22Rv1 (cell line): ENCODE results near the gene CAPN3.

Experiments
- ZFX ChIP-seq: fragments of 450-650 bp; IDR thresholded peaks from 2 replicates; pipeline ENCODE4 v1.6.1; 2017; ENCODE audit warnings: antibody characterized with exemption, borderline replicate concordance
- TF ChIP-seq, protein P1 (sequence below): fragments of 450-650 bp; IDR thresholded peaks from 2 replicates; pipeline ENCODE4 v1.5.1; 2017; ENCODE audit warnings: mild to moderate bottlenecking

DNA sequence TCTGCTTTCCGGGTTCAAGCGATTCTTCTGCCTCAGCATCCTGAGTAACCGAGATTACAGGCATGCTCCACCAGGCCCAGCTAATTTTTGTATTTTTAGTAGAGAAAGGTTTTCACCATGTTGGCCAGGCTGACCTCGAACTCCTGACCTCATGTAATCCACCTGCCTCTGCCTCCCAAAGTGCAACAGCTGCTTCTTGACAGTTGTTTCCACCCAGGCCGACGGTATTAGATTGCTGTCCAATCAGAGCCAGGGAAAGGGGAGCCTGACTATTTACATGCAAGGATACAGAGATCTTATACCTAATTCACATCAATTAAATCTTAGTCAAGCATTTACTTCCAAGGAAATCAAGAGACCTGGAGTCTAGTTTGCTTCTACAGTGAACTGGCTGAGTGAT lies 4.0 kb upstream of the CAPN3 start:
- TF ChIP-seq, protein P1, sequence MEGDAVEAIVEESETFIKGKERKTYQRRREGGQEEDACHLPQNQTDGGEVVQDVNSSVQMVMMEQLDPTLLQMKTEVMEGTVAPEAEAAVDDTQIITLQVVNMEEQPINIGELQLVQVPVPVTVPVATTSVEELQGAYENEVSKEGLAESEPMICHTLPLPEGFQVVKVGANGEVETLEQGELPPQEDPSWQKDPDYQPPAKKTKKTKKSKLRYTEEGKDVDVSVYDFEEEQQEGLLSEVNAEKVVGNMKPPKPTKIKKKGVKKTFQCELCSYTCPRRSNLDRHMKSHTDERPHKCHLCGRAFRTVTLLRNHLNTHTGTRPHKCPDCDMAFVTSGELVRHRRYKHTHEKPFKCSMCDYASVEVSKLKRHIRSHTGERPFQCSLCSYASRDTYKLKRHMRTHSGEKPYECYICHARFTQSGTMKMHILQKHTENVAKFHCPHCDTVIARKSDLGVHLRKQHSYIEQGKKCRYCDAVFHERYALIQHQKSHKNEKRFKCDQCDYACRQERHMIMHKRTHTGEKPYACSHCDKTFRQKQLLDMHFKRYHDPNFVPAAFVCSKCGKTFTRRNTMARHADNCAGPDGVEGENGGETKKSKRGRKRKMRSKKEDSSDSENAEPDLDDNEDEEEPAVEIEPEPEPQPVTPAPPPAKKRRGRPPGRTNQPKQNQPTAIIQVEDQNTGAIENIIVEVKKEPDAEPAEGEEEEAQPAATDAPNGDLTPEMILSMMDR, result no peak
- TF ChIP-seq ZFX, result no peak
